Measurements from ENCODE around the gene CD247. TPM values are rescaled to one million over a fixed set of nuclear protein-coding genes. Genes with fewer than 3 reads are reported as not detected.
"Not testable (repeated sequence)": the region's sequence is repeated elsewhere in the genome, so short reads cannot be mapped to it uniquely, and the experiment has no call there.

The CD247 gene
- total and polyA plus RNA-seq, 2 experiments from 2014 or later = not detected

- peak; percentile 83 for DNase-seq (ENCODE audit: low spot score)
- no peaks in the 10 kb centered on the region for H3K4me1 ChIP-seq (ENCODE audit: insufficient read depth)
- WGBS (ENCODE audit: low lambda C conversion rate, missing lambda C conversion rate) = 17% methylated on average over 5 of the region's 5 CpGs
- no peaks in the 10 kb centered on the region for H3K9me3 ChIP-seq (ENCODE audit: low read depth)
- H3K4me3 ChIP-seq = no peak overlapping the region
- peaks cover 17% of the 10 kb centered on the region for H3K79me2 ChIP-seq
- no peaks in the 10 kb centered on the region for H3K9me2 ChIP-seq (replicated peaks; ENCODE audit: insufficient read depth)
- no peaks in the 10 kb centered on the region for H4K20me1 ChIP-seq (ENCODE audit: insufficient read depth, poor library complexity, severe bottlenecking)
- TF ChIP-seq EZH2phosphoT487 (IDR thresholded peaks at IDR 0.05; ENCODE audit: low read depth, severe bottlenecking, unreplicated experiment) (no peak), CTCF (IDR thresholded peaks at IDR 0.05; ENCODE audit: poor library complexity) (peak; percentile 87)
- no peak overlapping the region for H2AFZ ChIP-seq
- H3K27ac ChIP-seq = peak overlapping the region; percentile 46
- no peak overlapping the region for H3K4me2 ChIP-seq
- no peaks in the 10 kb centered on the region for H3K36me3 ChIP-seq (replicated peaks; ENCODE audit: insufficient read depth, low read depth)
- H3K27me3 ChIP-seq = no peaks in the 10 kb centered on the region
These were observed 37.8 kb upstream of the CD247 start for GRCh38 chr1:167555971-167556714.

GRCh38 chr1:167555072-167555471 is 36.7 kb upstream of the CD247 start:
- not testable (repeated sequence) for H3K4me1 ChIP-seq (ENCODE audit: insufficient read depth); H3K4me2 ChIP-seq; H2AFZ ChIP-seq; H3K36me3 ChIP-seq (replicated peaks; ENCODE audit: insufficient read depth, low read depth); H4K20me1 ChIP-seq (ENCODE audit: insufficient read depth, poor library complexity, severe bottlenecking); H3K27me3 ChIP-seq; H3K4me3 ChIP-seq; DNase-seq (ENCODE audit: low spot score); H3K9me2 ChIP-seq (replicated peaks; ENCODE audit: insufficient read depth); H3K9me3 ChIP-seq (ENCODE audit: low read depth)
- H3K27ac ChIP-seq = peak overlapping the region; percentile 46
- 96% methylated on average over 1 of the region's 1 CpG for WGBS (ENCODE audit: low lambda C conversion rate, missing lambda C conversion rate)
- H3K79me2 ChIP-seq = peaks cover 26% of the 10 kb centered on the region

GRCh38 chr1:167554028-167554779 is 35.9 kb upstream of the CD247 start:
- peaks cover 34% of the 10 kb centered on the region for H3K79me2 ChIP-seq
- WGBS (ENCODE audit: low lambda C conversion rate, missing lambda C conversion rate) = 8% methylated on average over 15 of the region's 15 CpGs
- no peak for TF ChIP-seq CTCF (IDR thresholded peaks at IDR 0.05; ENCODE audit: poor library complexity)
- TF ChIP-seq EZH2 (IDR thresholded peaks at IDR 0.05; ENCODE audit: borderline replicate concordance) = no peak
- no peak for TF ChIP-seq EZH2phosphoT487 (IDR thresholded peaks at IDR 0.05; ENCODE audit: low read depth, severe bottlenecking, unreplicated experiment)
- H3K9me2 ChIP-seq (replicated peaks; ENCODE audit: insufficient read depth) = no peaks in the 10 kb centered on the region
- H2AFZ ChIP-seq = peak overlapping the region; percentile 60
- H3K36me3 ChIP-seq (replicated peaks; ENCODE audit: insufficient read depth, low read depth) = no peaks in the 10 kb centered on the region
- peak overlapping the region; percentile 82 for H3K4me2 ChIP-seq
- no peaks in the 10 kb centered on the region for H4K20me1 ChIP-seq (ENCODE audit: insufficient read depth, poor library complexity, severe bottlenecking)
- H3K4me3 ChIP-seq = peak overlapping the region; percentile 27
- no peak for DNase-seq (ENCODE audit: low spot score)
- H3K9me3 ChIP-seq (ENCODE audit: low read depth) = no peaks in the 10 kb centered on the region
- no peaks in the 10 kb centered on the region for H3K27me3 ChIP-seq
- H3K4me1 ChIP-seq (ENCODE audit: insufficient read depth) = no peaks in the 10 kb centered on the region
- H3K27ac ChIP-seq = peak overlapping the region; percentile 15
